ENCODE measurements around the gene LRRC74B. TPM values are rescaled to one million over a fixed set of nuclear protein-coding genes. Genes with fewer than 3 reads are reported as not detected.

The LRRC74B gene
- polyA plus RNA-seq, 1 of the 3 experiments (the other 2 are of a cell fraction), result 0.03 TPM

GRCh38 chr22:21078916-21079315 is 33.2 kb downstream of the LRRC74B start:
- Histone ChIP-seq H3F3A (replicated peaks; ENCODE audit: insufficient read depth) (peaks cover 4% of the 10 kb centered on the region), H3K9me2 (no peaks in the 10 kb centered on the region), H3K27ac (ENCODE audit: low read depth in 2 of 2, low read length in 1 of 2) (no peak overlapping the region), H3K27me3 (ENCODE audit: insufficient read depth) (no peaks in the 10 kb centered on the region), H3K4me2 (no peak overlapping the region), H2AFZ (ENCODE audit: low read depth) (no peak overlapping the region), H3K9me3 (no peaks in the 10 kb centered on the region), H3K36me3 (replicated peaks in 1 of 2; ENCODE audit: control insufficient read depth in 1 of 2, insufficient read depth in 2 of 2, low read length in 1 of 2) (no peaks in the 10 kb centered on the region), H4K20me1 (ENCODE audit: insufficient read depth) (no peaks in the 10 kb centered on the region), H3K9ac (no peak overlapping the region), H3K79me2 (ENCODE audit: insufficient read depth) (no peaks in the 10 kb centered on the region), H3K4me1 (ENCODE audit: control insufficient read depth in 1 of 2, insufficient read depth in 2 of 2, low read depth in 1 of 2, low read length in 1 of 2) (peaks cover 0 to 5% of the 10 kb centered on the region in 2 experiments; a peak in 1 of 4 replicates), H3K4me3 (ENCODE audit: low read depth in 2 of 2, low read length in 1 of 2) (no peak overlapping the region)
- 78% methylated on average over 11 of the region's 11 CpGs for WGBS (ENCODE audit: low lambda C conversion rate)
- TF ChIP-seq EZH2phosphoT487 (IDR thresholded peaks at IDR 0.05; ENCODE audit: borderline replicate concordance, low read depth), result no peak
- DNase-seq, result peak; percentile 30
- ChIA-PET CTCF (no interaction called here), POLR2A (no interaction called here)

GRCh38 chr22:21079493-21079892 is 33.7 kb downstream of the LRRC74B start:
- Histone ChIP-seq H3K9me3 (no peaks in the 10 kb centered on the region), H3K9me2 (no peaks in the 10 kb centered on the region), H3K4me3 (ENCODE audit: low read depth in 2 of 2, low read length in 1 of 2) (no peak overlapping the region), H3K27ac (ENCODE audit: low read depth in 2 of 2, low read length in 1 of 2) (no peak overlapping the region), H3K79me2 (ENCODE audit: insufficient read depth) (no peaks in the 10 kb centered on the region), H3K27me3 (ENCODE audit: insufficient read depth) (no peaks in the 10 kb centered on the region), H3F3A (replicated peaks; ENCODE audit: insufficient read depth) (peaks cover under 1% of the 10 kb centered on the region), H3K4me2 (no peak overlapping the region), H2AFZ (ENCODE audit: low read depth) (no peak overlapping the region), H3K4me1 (ENCODE audit: control insufficient read depth in 1 of 2, insufficient read depth in 2 of 2, low read depth in 1 of 2, low read length in 1 of 2) (peaks cover 0 to 5% of the 10 kb centered on the region in 2 experiments; a peak in 1 of 4 replicates), H3K36me3 (replicated peaks in 1 of 2; ENCODE audit: control insufficient read depth in 1 of 2, insufficient read depth in 2 of 2, low read length in 1 of 2) (no peaks in the 10 kb centered on the region), H3K9ac (no peak overlapping the region), H4K20me1 (ENCODE audit: insufficient read depth) (no peaks in the 10 kb centered on the region)
- ChIA-PET CTCF (interaction anchor here (1.3 kb wide), 1 partner anchor 24 kb away, joined by 3 read pairs; no protein-coding TSS in a partner anchor), POLR2A (no interaction called here)
- no peak for TF ChIP-seq ZBTB33 (IDR thresholded peaks at IDR 0.05; ENCODE audit: borderline replicate concordance, low read depth)
- DNase-seq, result no peak
- WGBS (ENCODE audit: low lambda C conversion rate), result 83% methylated on average over 3 of the region's 5 CpGs

- no peak for TF ChIP-seq ZBTB33 (IDR thresholded peaks at IDR 0.05; ENCODE audit: borderline replicate concordance, low read depth)
- no peak for TF ChIP-seq YY1 (IDR thresholded peaks at IDR 0.05; ENCODE audit: low read depth)
- no peak for TF ChIP-seq TEAD4 (IDR thresholded peaks at IDR 0.05; ENCODE audit: borderline replicate concordance, insufficient read depth)
- TF ChIP-seq FOXM1 (IDR thresholded peaks at IDR 0.05; ENCODE audit: low read depth), result no peak
- no peak for TF ChIP-seq EZH2phosphoT487 (IDR thresholded peaks at IDR 0.05; ENCODE audit: borderline replicate concordance, low read depth)
- no peak for TF ChIP-seq EP300 (IDR thresholded peaks at IDR 0.05; ENCODE audit: borderline replicate concordance in 1 of 2, low read depth in 1 of 2, low read length in 1 of 2)
- no peak for TF ChIP-seq POLR2AphosphoS5 (IDR thresholded peaks at IDR 0.05; ENCODE audit: low read depth, low read length)
- TF ChIP-seq RAD21 (IDR thresholded peaks at IDR 0.05; ENCODE audit: low read length), result no peak
- TF ChIP-seq ELF1 (IDR thresholded peaks at IDR 0.05), result no peak
- no peak for TF ChIP-seq MEF2A (IDR thresholded peaks at IDR 0.05; ENCODE audit: borderline replicate concordance, low read depth)
- no peaks in the 10 kb centered on the region for H3K27me3 ChIP-seq (ENCODE audit: insufficient read depth)
- H3F3A ChIP-seq (replicated peaks; ENCODE audit: insufficient read depth), result no peaks in the 10 kb centered on the region
- H3K79me2 ChIP-seq (ENCODE audit: insufficient read depth), result no peaks in the 10 kb centered on the region
- no peaks in the 10 kb centered on the region for H3K9me2 ChIP-seq
- CTCF ChIA-PET, result interaction anchor here (1.3 kb wide), 1 partner anchor 23 kb away, joined by 3 read pairs; no protein-coding TSS in a partner anchor
- DNase-seq, result no peak
- H3K36me3 ChIP-seq (replicated peaks in 1 of 2; ENCODE audit: control insufficient read depth in 1 of 2, insufficient read depth in 2 of 2, low read length in 1 of 2), result no peaks in the 10 kb centered on the region
- no peak overlapping the region for H3K4me3 ChIP-seq (ENCODE audit: low read depth in 2 of 2, low read length in 1 of 2)
- no peaks in the 10 kb centered on the region for H4K20me1 ChIP-seq (ENCODE audit: insufficient read depth)
- no peak overlapping the region for H3K9ac ChIP-seq
- H2AFZ ChIP-seq (ENCODE audit: low read depth), result no peak overlapping the region
- 68% methylated on average over 10 of the region's 31 CpGs for WGBS (ENCODE audit: low lambda C conversion rate)
- no peak overlapping the region for H3K27ac ChIP-seq (ENCODE audit: low read depth in 2 of 2, low read length in 1 of 2)
- POLR2A ChIA-PET, result no interaction called here
- H3K4me1 ChIP-seq (ENCODE audit: control insufficient read depth in 1 of 2, insufficient read depth in 2 of 2, low read depth in 1 of 2, low read length in 1 of 2), result peaks cover 0 to 5% of the 10 kb centered on the region in 2 experiments; a peak in 1 of 4 replicates
- no peak overlapping the region for H3K4me2 ChIP-seq
- no peaks in the 10 kb centered on the region for H3K9me3 ChIP-seq
Observed at GRCh38 chr22:21080435-21081137, 34.8 kb downstream of the LRRC74B start.

All from SK-N-SH (cell line).